Gastrocnemius medialis (tissue), 4 donors: ENCODE results near the gene FYN.

Experiments
- CTCF ChIP-seq, 5 experiments: fragments of 450-650 bp in 3 of 5; fragments of 200-600 bp in 2 of 5; sonication (generic) in 2 of 5; IDR thresholded peaks in 4 of 5; conservative IDR thresholded peaks in 1 of 5; 1 replicate in 4 of 5; 2 replicates in 1 of 5; pipeline ENCODE4 v1.5.1; 2016 to 2019; ENCODE audit warnings: antibody characterized with exemption in 5 of 5, mild to moderate bottlenecking in 3 of 5, moderate library complexity in 3 of 5
- POLR2A ChIP-seq, 2 donors: fragments of 450-650 bp; IDR thresholded peaks; one replicate each; pipeline ENCODE4 v1.6.1; 2017; ENCODE audit warnings: antibody characterized with exemption in 2 of 2, mild to moderate bottlenecking in 2 of 2, moderate library complexity in 2 of 2

- TF ChIP-seq CTCF (IDR thresholded peaks at IDR 0.05 in 4 of 5, conservative IDR thresholded peaks at IDR 0.05 in 1 of 5) = no peak
- no peak for TF ChIP-seq POLR2A (IDR thresholded peaks at IDR 0.05)
Measured at GRCh38 chr6:111617149-111617548, 256.1 kb downstream of the FYN start.
